HEK293T (cell line): ENCODE results near the gene ACER1.

Experiments used
- ARNT ChIP-seq: fragments of 450-650 bp; IDR thresholded peaks from 2 replicates; pipeline ENCODE4 v1.6.1; 2017; ENCODE audit warnings: mild to moderate bottlenecking
- BHLHE40 ChIP-seq: fragments of 450-650 bp; IDR thresholded peaks from 2 replicates; pipeline ENCODE4 v1.6.1; 2016; ENCODE audit warnings: mild to moderate bottlenecking, moderate library complexity, borderline replicate concordance
- ELF4 ChIP-seq: fragments of 450-650 bp; IDR thresholded peaks from 2 replicates; pipeline ENCODE4 v1.6.1; 2017; ENCODE audit warnings: antibody characterized with exemption
- FOXK2 ChIP-seq: fragments of 450-650 bp; IDR thresholded peaks from 2 replicates; pipeline ENCODE4 v1.6.1; 2016; ENCODE audit warnings: mild to moderate bottlenecking
- FOXM1 ChIP-seq: fragments of 450-650 bp; IDR thresholded peaks from 2 replicates; pipeline ENCODE4 v1.6.1; 2017; ENCODE audit warnings: mild to moderate bottlenecking, borderline replicate concordance
- LEF1 ChIP-seq: fragments of 450-650 bp; IDR thresholded peaks from 2 replicates; pipeline ENCODE4 v1.6.1; 2017; ENCODE audit warnings: mild to moderate bottlenecking, borderline replicate concordance
- NFRKB ChIP-seq: fragments of 450-650 bp; IDR thresholded peaks from 2 replicates; pipeline ENCODE4 v1.6.1; 2016; ENCODE audit warnings: mild to moderate bottlenecking, moderate library complexity
- PKNOX1 ChIP-seq: fragments of 450-650 bp; IDR thresholded peaks from 2 replicates; pipeline ENCODE4 v1.6.1; 2016
- SP1 ChIP-seq: fragments of 450-650 bp; IDR thresholded peaks from 2 replicates; pipeline ENCODE4 v1.6.1; 2017
- SUZ12 ChIP-seq: fragments of 450-650 bp; IDR thresholded peaks from 2 replicates; pipeline ENCODE4 v1.6.1; 2016; ENCODE audit warnings: mild to moderate bottlenecking

GRCh38 chr19:6268382-6268771 lies 65.0 kb downstream of the ACER1 start:
- TF ChIP-seq ARNT (no peak), SP1 (no peak), ELF4 (no peak), SUZ12 (no peak), FOXM1 (no peak), LEF1 (no peak), PKNOX1 (no peak), BHLHE40 (no peak), FOXK2 (no peak), NFRKB (no peak)
